Hippocampal formation (tissue), 2 donors: ENCODE results near the gene IRX2.

Experiments used
- DNase-seq, 2 donors: peaks; one replicate each; lab custom pipeline; 2025; lab: John Stamatoyannopoulos, UW

The IRX2 gene

DNA sequence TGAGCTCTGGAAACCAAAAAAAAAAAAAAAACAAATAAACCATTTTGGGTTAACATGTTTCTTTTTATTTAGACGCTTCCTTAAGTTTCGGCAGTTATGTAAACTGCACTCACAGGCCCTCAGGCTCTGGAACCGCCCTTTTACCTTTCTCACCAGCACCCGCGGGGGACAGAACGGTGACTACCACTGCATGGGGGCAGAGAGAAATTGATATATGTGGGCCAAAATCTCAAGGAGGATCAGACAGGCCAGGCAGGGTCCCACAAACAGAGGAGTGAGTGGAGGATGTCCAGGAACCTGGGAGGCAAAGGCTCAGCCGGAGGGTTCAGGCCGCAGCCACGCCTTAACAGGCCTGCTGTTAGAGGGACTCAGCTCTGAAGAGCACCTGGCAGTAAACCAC lies 54.4 kb downstream of the IRX2 start:
- DNase-seq = no peak
